IMR-90 (cell line): Measurements from ENCODE around the gene HERC5.

Experiments used
- BHLHE40 ChIP-seq: fragments of 150-350 bp; IDR thresholded peaks from 2 replicates; pipeline ENCODE4 v1.6.1; 2016; ENCODE audit warnings: mild to moderate bottlenecking, low read depth, low read length
- CEBPB ChIP-seq: IDR thresholded peaks from 2 replicates; pipeline ENCODE4 v1.6.1; 2012; ENCODE audit warnings: low read depth, low read length, improper control_type of control experiment
- CHD1 ChIP-seq: IDR thresholded peaks from 2 replicates; pipeline ENCODE4 v1.6.1; 2012; ENCODE audit warnings: low read depth, low read length, improper control_type of control experiment
- CTCF ChIP-seq: conservative IDR thresholded peaks from 2 replicates; pipeline ENCODE4 v1.5.1; 2012; ENCODE audit warnings: mild to moderate bottlenecking, low read depth, low read length, improper control_type of control experiment
- FOS ChIP-seq: fragments of 150-350 bp; IDR thresholded peaks from 2 replicates; pipeline ENCODE4 v1.6.1; 2016; ENCODE audit warnings: low read depth, low read length
- MAFK ChIP-seq: IDR thresholded peaks from 2 replicates; pipeline ENCODE4 v1.6.1; 2012; ENCODE audit warnings: low read depth, low read length, improper control_type of control experiment
- POLR2A ChIP-seq: IDR thresholded peaks from 2 replicates; pipeline ENCODE4 v1.6.1; 2012; ENCODE audit warnings: mild to moderate bottlenecking, low read depth, low read length
- RAD21 ChIP-seq: IDR thresholded peaks from 2 replicates; pipeline ENCODE4 v1.6.1; 2012; ENCODE audit warnings: low read length, improper control_type of control experiment
- RCOR1 ChIP-seq: IDR thresholded peaks from 2 replicates; pipeline ENCODE4 v1.6.1; 2012; ENCODE audit warnings: mild to moderate bottlenecking, low read length, improper control_type of control experiment; ENCODE audit not compliant: insufficient replicate concordance
- RFX5 ChIP-seq: IDR thresholded peaks from 2 replicates; pipeline ENCODE4 v1.8.0; 2012; ENCODE audit warnings: low read depth, mild to moderate bottlenecking, low read length, moderate library complexity

DNA sequence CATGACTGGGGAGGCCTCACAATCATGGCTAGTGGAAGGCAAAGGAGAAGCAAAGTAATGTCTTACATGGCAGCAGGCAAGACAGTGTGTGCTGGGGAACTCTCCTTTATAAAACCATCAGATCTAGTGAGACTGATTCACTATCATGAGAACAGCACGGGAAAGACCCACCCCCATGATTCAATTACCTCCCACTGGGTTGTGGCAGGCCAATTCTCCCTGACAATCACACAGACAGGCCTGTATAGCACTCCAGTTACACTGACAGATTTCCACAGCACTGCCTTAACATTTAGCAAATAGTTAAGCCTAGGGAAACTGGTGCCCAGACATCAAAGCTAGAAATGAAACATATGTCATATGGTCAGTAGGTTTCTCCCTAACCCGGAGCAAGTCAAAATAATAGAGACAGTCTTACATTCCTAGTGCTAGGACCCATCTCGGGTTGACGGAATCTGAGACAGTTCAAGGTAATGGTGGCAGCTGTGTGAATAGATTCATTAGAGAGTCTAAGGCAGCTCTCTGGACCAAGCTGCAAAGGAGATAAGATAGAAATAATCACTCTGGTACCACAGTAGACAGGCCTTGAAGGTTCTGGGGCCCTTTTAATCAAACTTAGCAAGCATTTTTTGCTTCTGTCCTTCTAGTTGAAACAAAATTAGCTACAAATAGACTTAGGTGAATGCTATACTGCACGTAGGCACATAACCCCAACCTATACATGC lies 9.4 kb upstream of the HERC5 start:
- no peak for TF ChIP-seq RFX5
- TF ChIP-seq RAD21 = no peak
- no peak for TF ChIP-seq CTCF
- no peak for TF ChIP-seq POLR2A
- TF ChIP-seq MAFK = no peak
- TF ChIP-seq CEBPB = no peak
- no peak for TF ChIP-seq RCOR1
- TF ChIP-seq BHLHE40 = no peak
- TF ChIP-seq FOS = no peak
- no peak for TF ChIP-seq CHD1
